Measurements from ENCODE around the gene SLC25A22. TPM values are rescaled to one million over a fixed set of nuclear protein-coding genes. Genes with fewer than 3 reads are reported as not detected.

The SLC25A22 gene
- polyA plus RNA-seq, 1 donor (not counting 4 experiments of a cell fraction or from before 2014, with no cell fraction given) = 13.5 TPM

GRCh38 chr11:804599-804964, 6.5 kb upstream of the SLC25A22 start:
- Histone ChIP-seq H3K9me3 (ENCODE audit: control insufficient read depth, low read depth, low read length) (no peaks in the 10 kb centered on the region), H3K36me3 (ENCODE audit: control insufficient read depth in 2 of 2, extremely low read depth in 1 of 2, insufficient read depth in 2 of 2, low read length in 2 of 2) (peaks cover 0 to 13% of the 10 kb centered on the region in 2 experiments), H3K4me2 (ENCODE audit: control insufficient read depth, extremely low read depth, insufficient read depth, low read depth, low read length) (peak overlapping the region; percentile 95), H3K9ac (ENCODE audit: control insufficient read depth, extremely low read depth, insufficient read depth, low read length) (peak overlapping the region; percentile 61), H2AFZ (ENCODE audit: control insufficient read depth, low read length) (peak overlapping the region; percentile 36), H3K27me3 (ENCODE audit: control insufficient read depth, extremely low read depth, insufficient read depth, low read length) (no peaks in the 10 kb centered on the region), H3K27ac (ENCODE audit: control insufficient read depth, insufficient read depth, low read length) (no peak overlapping the region), H3K79me2 (ENCODE audit: control insufficient read depth, insufficient read depth, low read length) (peaks cover 11% of the 10 kb centered on the region), H3K4me3 (ENCODE audit: control insufficient read depth in 2 of 3, extremely low read depth in 1 of 3, insufficient read depth in 2 of 3, low read depth in 1 of 3, low read length in 3 of 3) (peak overlapping the region; percentile 47 to 73 (median 72)), H4K20me1 (ENCODE audit: control insufficient read depth, extremely low read depth, insufficient read depth, low read length) (no peaks in the 10 kb centered on the region), H3K9me1 (ENCODE audit: control insufficient read depth, extremely low read depth, insufficient read depth, low read length) (no peaks in the 10 kb centered on the region), H3K4me1 (ENCODE audit: control insufficient read depth, extremely low read depth, insufficient read depth, low read length) (peaks cover 20% of the 10 kb centered on the region)
- TF ChIP-seq EZH2 (IDR thresholded peaks at IDR 0.05; ENCODE audit: low read length) = no peak
- TF ChIP-seq CTCF (optimal IDR thresholded peaks at IDR 0.05 in 1 of 3, IDR thresholded peaks at IDR 0.05 in 1 of 3, conservative IDR thresholded peaks at IDR 0.05 in 1 of 3; ENCODE audit: extremely low read depth in 1 of 3, insufficient read depth in 2 of 3, low read length in 3 of 3) = no peak
- no peak for FAIRE-seq
- DNase-seq (ENCODE audit: low read depth, low spot score) = no peak
- dilution Hi-C loops (cut with MboI; ENCODE audit: extremely low pct_ligation_motif_present, low sequenced_read_pairs) = no loop called here

- Histone ChIP-seq H3K4me3 (ENCODE audit: control insufficient read depth in 2 of 3, extremely low read depth in 1 of 3, insufficient read depth in 2 of 3, low read depth in 1 of 3, low read length in 3 of 3) (peak overlapping the region; percentile 47 to 73 (median 72)), H3K36me3 (ENCODE audit: control insufficient read depth in 2 of 2, extremely low read depth in 1 of 2, insufficient read depth in 2 of 2, low read length in 2 of 2) (peaks cover 0 to 17% of the 10 kb centered on the region in 2 experiments), H3K9me1 (ENCODE audit: control insufficient read depth, extremely low read depth, insufficient read depth, low read length) (no peaks in the 10 kb centered on the region), H3K4me1 (ENCODE audit: control insufficient read depth, extremely low read depth, insufficient read depth, low read length) (peaks cover 20% of the 10 kb centered on the region), H3K79me2 (ENCODE audit: control insufficient read depth, insufficient read depth, low read length) (peaks cover 8% of the 10 kb centered on the region), H3K9me3 (ENCODE audit: control insufficient read depth, low read depth, low read length) (no peaks in the 10 kb centered on the region), H3K27ac (ENCODE audit: control insufficient read depth, insufficient read depth, low read length) (no peak overlapping the region), H3K9ac (ENCODE audit: control insufficient read depth, extremely low read depth, insufficient read depth, low read length) (peak overlapping the region; percentile 61), H3K4me2 (ENCODE audit: control insufficient read depth, extremely low read depth, insufficient read depth, low read depth, low read length) (peak overlapping the region; percentile 95), H2AFZ (ENCODE audit: control insufficient read depth, low read length) (peak overlapping the region; percentile 36), H3K27me3 (ENCODE audit: control insufficient read depth, extremely low read depth, insufficient read depth, low read length) (no peaks in the 10 kb centered on the region), H4K20me1 (ENCODE audit: control insufficient read depth, extremely low read depth, insufficient read depth, low read length) (no peaks in the 10 kb centered on the region)
- FAIRE-seq (no peak), DNase-seq (ENCODE audit: low read depth, low spot score) (no peak)
- TF ChIP-seq EZH2 (IDR thresholded peaks at IDR 0.05; ENCODE audit: low read length) (no peak), CTCF (optimal IDR thresholded peaks at IDR 0.05 in 1 of 3, IDR thresholded peaks at IDR 0.05 in 1 of 3, conservative IDR thresholded peaks at IDR 0.05 in 1 of 3; ENCODE audit: extremely low read depth in 1 of 3, insufficient read depth in 2 of 3, low read length in 3 of 3) (no peak)
- dilution Hi-C loops (cut with MboI; ENCODE audit: extremely low pct_ligation_motif_present, low sequenced_read_pairs) = no loop called here
Measured at GRCh38 chr11:803770-804598, 5.9 kb upstream of the SLC25A22 start.
